ENCODE results near the gene PRDM2. TPM values are rescaled to one million over a fixed set of nuclear protein-coding genes. Genes with fewer than 3 reads are reported as not detected.
"Not testable (repeated sequence)": the region's sequence is repeated elsewhere in the genome, so short reads cannot be mapped to it uniquely, and the experiment has no call there.

PRDM2 gene
- total and polyA plus RNA-seq, 5 donors: 16.3 to 45.9 (median 38.4) TPM

GRCh38 chr1:13674377-13674776, 25.6 kb upstream of the PRDM2 start:
- DNase-seq (no peak), ATAC-seq (no peak)
- Histone ChIP-seq H3K27ac (ENCODE audit: low read length) (no peak overlapping the region), H3K4me1 (ENCODE audit: control insufficient read depth, insufficient read depth, low read length) (no peaks in the 10 kb centered on the region), H3K9me3 (ENCODE audit: control insufficient read depth, low read length) (no peaks in the 10 kb centered on the region), H3K4me3 (ENCODE audit: low read length) (no peak overlapping the region), H3K27me3 (ENCODE audit: control insufficient read depth, insufficient read depth) (no peaks in the 10 kb centered on the region)
- intact Hi-C loops (cut with DNase I): no loop called here
- WGBS: 65% methylated on average over 5 of the region's 5 CpGs

DNA sequence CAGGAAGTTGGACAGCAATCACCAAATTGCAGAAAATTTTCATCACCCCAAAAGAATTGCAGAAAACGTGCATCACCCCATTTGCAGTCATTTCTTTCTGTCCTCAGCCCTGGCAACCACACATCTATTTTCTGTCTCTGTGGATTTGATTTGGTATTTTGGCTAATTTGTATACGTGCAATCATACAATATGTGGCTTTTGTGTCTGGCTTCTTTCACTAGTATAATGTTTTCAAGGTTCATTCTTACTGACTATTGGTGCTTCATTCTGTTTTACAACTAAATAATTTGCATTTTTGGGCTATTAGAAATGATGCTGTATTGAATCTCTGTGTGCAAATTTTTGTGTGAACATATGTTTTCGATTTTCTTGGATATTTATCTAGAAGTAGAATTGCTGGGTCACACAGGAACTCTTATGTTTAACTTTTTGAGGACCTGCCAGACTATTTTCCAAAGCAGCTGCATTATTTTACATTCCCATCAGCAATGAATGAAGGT, 24.8 kb upstream of the PRDM2 start:
- 34% methylated on average over 3 of the region's 3 CpGs for WGBS
- Histone ChIP-seq H3K27ac (ENCODE audit: low read length) (no peak overlapping the region), H3K4me1 (ENCODE audit: control insufficient read depth, insufficient read depth, low read length) (no peaks in the 10 kb centered on the region), H3K9me3 (ENCODE audit: control insufficient read depth, low read length) (no peaks in the 10 kb centered on the region), H3K4me3 (ENCODE audit: low read length) (no peak overlapping the region), H3K27me3 (ENCODE audit: control insufficient read depth, insufficient read depth) (no peaks in the 10 kb centered on the region)
- no peak for ATAC-seq
- intact Hi-C loops (cut with DNase I): no loop called here
- no peak for DNase-seq

DNA sequence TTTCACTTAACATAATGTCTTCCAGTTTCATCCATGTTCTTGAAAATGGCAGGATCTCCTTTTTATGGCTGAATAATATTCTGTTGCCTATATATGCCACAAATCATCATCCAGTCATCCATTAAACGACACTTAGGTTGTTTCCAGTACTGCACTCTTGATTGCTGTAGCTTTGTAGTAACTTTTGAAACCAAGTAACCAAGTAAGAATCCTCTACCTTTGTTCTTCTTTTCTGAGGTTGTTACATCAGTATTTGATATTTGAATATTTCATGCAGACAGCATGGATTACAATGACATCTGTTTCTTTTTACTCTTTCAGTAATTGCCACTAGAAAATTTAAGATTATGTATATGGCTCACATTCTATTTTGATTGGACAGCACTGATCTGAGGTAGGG, 22.1 kb upstream of the PRDM2 start:
- Histone ChIP-seq H3K27ac (ENCODE audit: low read length) (no peak overlapping the region), H3K27me3 (ENCODE audit: control insufficient read depth, insufficient read depth) (no peaks in the 10 kb centered on the region), H3K4me3 (ENCODE audit: low read length) (no peak overlapping the region), H3K9me3 (ENCODE audit: control insufficient read depth, low read length) (no peaks in the 10 kb centered on the region), H3K4me1 (ENCODE audit: control insufficient read depth, insufficient read depth, low read length) (no peaks in the 10 kb centered on the region)
- DNase-seq: no peak
- intact Hi-C loops (cut with DNase I): no loop called here
- WGBS: 64% methylated on average over 1 of the region's 1 CpG
- no peak for ATAC-seq

DNA sequence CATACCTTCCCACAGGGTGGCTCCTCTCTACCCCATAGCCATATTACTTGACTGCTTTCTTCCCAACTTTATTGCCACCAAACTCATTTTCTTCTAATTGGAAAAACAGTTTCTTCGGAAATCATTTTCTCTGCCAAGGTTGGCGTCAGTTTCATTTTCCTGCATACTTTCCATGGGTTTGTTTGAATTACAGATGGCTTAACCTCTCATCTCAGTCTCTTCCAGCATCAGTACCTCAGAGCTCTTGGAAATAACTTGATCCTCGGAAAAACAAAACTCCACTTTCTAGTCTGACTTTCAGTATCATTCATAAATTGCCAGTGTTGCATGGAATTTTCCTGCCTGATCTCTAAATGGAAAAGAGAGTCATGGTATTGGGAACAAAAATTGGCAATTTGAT, 20.3 kb upstream of the PRDM2 start:
- H3K27me3 ChIP-seq (ENCODE audit: control insufficient read depth, insufficient read depth): no peaks in the 10 kb centered on the region
- DNase-seq: no peak
- H3K4me1 ChIP-seq (ENCODE audit: control insufficient read depth, insufficient read depth, low read length): no peaks in the 10 kb centered on the region
- H3K27ac ChIP-seq (ENCODE audit: low read length): no peak overlapping the region
- no peaks in the 10 kb centered on the region for H3K9me3 ChIP-seq (ENCODE audit: control insufficient read depth, low read length)
- WGBS: 82% methylated on average over 3 of the region's 3 CpGs
- intact Hi-C loops (cut with DNase I): no loop called here
- no peak overlapping the region for H3K4me3 ChIP-seq (ENCODE audit: low read length)
- no peak for ATAC-seq

DNA sequence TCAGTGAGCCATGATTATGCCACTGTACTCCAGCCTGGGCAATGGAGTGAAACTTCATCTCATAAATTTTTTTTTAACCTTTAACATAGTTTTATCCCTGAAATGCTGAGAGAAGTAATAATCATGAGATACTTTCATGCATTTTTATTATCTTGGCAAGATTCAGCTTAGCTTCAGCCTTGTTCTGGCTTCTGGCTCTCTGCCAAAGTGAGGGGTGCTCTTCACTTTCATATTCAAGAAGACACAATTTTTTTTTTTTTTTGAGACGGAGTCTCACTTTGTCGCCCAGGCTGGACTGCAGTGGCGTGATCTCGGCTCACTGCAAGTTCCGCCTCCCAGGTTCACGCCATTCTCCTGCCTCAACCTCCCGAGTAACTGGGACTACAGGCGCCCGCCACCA, 19.4 kb upstream of the PRDM2 start:
- H3K4me1 ChIP-seq (ENCODE audit: control insufficient read depth, insufficient read depth, low read length); H3K9me3 ChIP-seq (ENCODE audit: control insufficient read depth, low read length); H3K4me3 ChIP-seq (ENCODE audit: low read length); ATAC-seq; H3K27me3 ChIP-seq (ENCODE audit: control insufficient read depth, insufficient read depth); intact Hi-C loops (cut with DNase I); DNase-seq; H3K27ac ChIP-seq (ENCODE audit: low read length): not testable (repeated sequence)
- 83% methylated on average over 9 of the region's 9 CpGs for WGBS

- no peaks in the 10 kb centered on the region for H3K9me3 ChIP-seq (ENCODE audit: control insufficient read depth, low read length)
- H3K27me3 ChIP-seq (ENCODE audit: control insufficient read depth, insufficient read depth): no peaks in the 10 kb centered on the region
- DNase-seq (no peak), ATAC-seq (no peak)
- H3K4me1 ChIP-seq (ENCODE audit: control insufficient read depth, insufficient read depth, low read length): no peaks in the 10 kb centered on the region
- 66% methylated on average over 1 of the region's 1 CpG for WGBS
- H3K4me3 ChIP-seq (ENCODE audit: low read length): no peak overlapping the region
- intact Hi-C loops (cut with DNase I): no loop called here
- no peak overlapping the region for H3K27ac ChIP-seq (ENCODE audit: low read length)
These were observed 18.1 kb upstream of the PRDM2 start for GRCh38 chr1:13681921-13682320.

GRCh38 chr1:13682444-13682843, 17.5 kb upstream of the PRDM2 start:
- no peaks in the 10 kb centered on the region for H3K27me3 ChIP-seq (ENCODE audit: control insufficient read depth, insufficient read depth)

GRCh38 chr1:13683206-13683605, 16.8 kb upstream of the PRDM2 start:
- no peak overlapping the region for H3K4me3 ChIP-seq (ENCODE audit: low read length)
- H3K27ac ChIP-seq (ENCODE audit: low read length): no peak overlapping the region
- H3K9me3 ChIP-seq (ENCODE audit: control insufficient read depth, low read length): no peaks in the 10 kb centered on the region
- ATAC-seq (no peak), DNase-seq (no peak)
- intact Hi-C loops (cut with DNase I): no loop called here
- H3K4me1 ChIP-seq (ENCODE audit: control insufficient read depth, insufficient read depth, low read length): no peaks in the 10 kb centered on the region
- H3K27me3 ChIP-seq (ENCODE audit: control insufficient read depth, insufficient read depth): no peaks in the 10 kb centered on the region
- 88% methylated on average over 7 of the region's 7 CpGs for WGBS

More at GRCh38 chr1:13682444-13682843, 17.5 kb upstream of the PRDM2 start:
- intact Hi-C loops (cut with DNase I): no loop called here
- no peak overlapping the region for H3K4me3 ChIP-seq (ENCODE audit: low read length)
- no peaks in the 10 kb centered on the region for H3K4me1 ChIP-seq (ENCODE audit: control insufficient read depth, insufficient read depth, low read length)
- 80% methylated on average over 3 of the region's 3 CpGs for WGBS
- no peak overlapping the region for H3K27ac ChIP-seq (ENCODE audit: low read length)
- DNase-seq (no peak), ATAC-seq (no peak)
- H3K9me3 ChIP-seq (ENCODE audit: control insufficient read depth, low read length): no peaks in the 10 kb centered on the region

DNA sequence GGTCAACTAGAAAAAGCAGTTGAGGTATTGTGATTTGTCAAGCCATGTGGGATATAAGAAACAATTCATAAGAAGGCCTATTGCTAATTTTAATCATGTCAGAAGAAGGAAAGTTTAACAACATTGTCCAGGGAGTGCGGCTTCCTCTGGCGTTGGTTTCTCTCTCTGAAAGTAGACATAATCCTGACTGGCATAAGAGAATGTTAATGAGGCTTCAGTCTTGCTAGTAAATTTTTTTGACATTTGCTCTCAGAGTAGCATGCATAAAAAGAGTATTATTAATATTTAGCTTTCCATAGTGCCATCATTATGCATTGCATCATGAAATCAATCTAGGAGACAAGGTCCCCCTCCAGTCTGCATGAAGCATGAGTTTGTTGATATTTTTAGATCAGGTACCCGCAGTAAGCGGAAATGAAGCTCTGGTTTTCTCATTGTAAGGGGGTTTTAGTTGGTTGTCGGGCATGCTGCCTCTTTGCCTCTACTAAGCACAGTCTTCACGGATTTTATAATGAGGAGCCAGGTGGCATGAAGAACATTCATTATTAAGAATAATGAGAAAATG, 12.8 kb upstream of the PRDM2 start:
- WGBS: 76% methylated on average over 6 of the region's 6 CpGs
- no peak for DNase-seq
- no peak overlapping the region for H3K27ac ChIP-seq (ENCODE audit: low read length)
- H3K9me3 ChIP-seq (ENCODE audit: control insufficient read depth, low read length): no peaks in the 10 kb centered on the region
- intact Hi-C loops (cut with DNase I): no loop called here
- ATAC-seq: no peak
- H3K4me1 ChIP-seq (ENCODE audit: control insufficient read depth, insufficient read depth, low read length): no peaks in the 10 kb centered on the region
- no peaks in the 10 kb centered on the region for H3K27me3 ChIP-seq (ENCODE audit: control insufficient read depth, insufficient read depth)
- H3K4me3 ChIP-seq (ENCODE audit: low read length): no peak overlapping the region

DNA sequence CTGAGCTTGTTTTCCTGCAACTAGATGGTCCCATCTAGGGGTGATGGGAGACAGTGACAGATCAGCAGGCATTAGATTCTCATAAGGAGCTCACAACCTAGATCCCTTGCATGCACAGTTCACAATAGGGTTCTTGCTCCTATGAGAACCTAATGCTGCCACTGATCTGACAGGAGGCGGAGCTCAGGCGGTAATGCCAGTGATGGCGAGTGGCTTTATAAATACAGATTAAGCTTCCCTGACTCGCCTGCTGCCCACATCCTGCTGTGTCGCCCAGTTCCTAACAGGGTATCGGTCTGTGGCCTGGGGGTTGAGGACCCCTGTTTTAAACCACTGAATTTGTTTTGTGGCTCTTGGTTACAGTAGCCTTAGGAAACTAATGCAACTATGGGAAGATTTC, 6.9 kb upstream of the PRDM2 start:
- H3K4me1 ChIP-seq (ENCODE audit: control insufficient read depth, insufficient read depth, low read length); H3K27ac ChIP-seq (ENCODE audit: low read length); H3K4me3 ChIP-seq (ENCODE audit: low read length); ATAC-seq; H3K27me3 ChIP-seq (ENCODE audit: control insufficient read depth, insufficient read depth); intact Hi-C loops (cut with DNase I); DNase-seq; H3K9me3 ChIP-seq (ENCODE audit: control insufficient read depth, low read length): not testable (repeated sequence)
- WGBS: 59% methylated on average over 6 of the region's 6 CpGs

DNA sequence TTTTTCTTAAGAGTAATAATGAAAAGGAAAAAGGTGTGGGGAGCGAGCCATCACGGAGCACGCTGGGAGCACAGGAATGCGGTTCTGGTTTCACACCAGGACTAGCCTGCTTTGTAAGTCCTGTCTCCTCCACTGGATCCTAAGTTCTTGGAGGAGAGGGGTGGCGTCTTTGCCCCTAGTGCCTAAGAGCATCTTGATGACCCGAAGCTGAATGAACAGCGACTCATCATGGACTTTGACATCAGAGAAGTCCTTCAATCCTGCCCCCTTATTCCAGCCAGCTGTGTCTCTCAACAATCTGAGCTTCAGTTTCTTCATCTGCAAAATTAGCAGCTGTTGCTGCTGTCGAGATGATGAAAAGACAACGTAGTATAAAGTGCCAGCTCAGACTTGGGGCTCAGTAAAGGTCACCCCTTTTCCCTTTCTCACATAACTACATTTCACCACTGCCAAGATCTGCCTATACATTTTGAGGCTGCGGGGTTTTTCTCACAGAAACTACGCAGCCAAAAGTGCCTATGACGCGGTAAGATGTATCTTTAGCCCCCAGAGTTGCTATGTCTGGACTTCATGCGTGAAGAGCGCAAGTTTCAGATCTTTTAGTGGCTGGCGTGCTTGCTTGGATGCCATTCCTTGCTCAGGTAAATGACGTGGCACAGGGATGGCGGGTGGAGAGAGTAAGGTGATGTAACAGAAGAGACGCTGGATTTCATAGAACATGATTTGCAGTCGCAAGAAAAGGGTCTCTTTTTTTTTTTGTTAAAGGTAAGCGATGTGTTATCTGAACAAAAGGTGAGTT, 4.9 kb upstream of the PRDM2 start:
- Histone ChIP-seq H3K27me3 (ENCODE audit: control insufficient read depth, insufficient read depth) (no peaks in the 10 kb centered on the region), H3K27ac (ENCODE audit: low read length) (no peak overlapping the region), H3K4me1 (ENCODE audit: control insufficient read depth, insufficient read depth, low read length) (no peaks in the 10 kb centered on the region), H3K4me3 (ENCODE audit: low read length) (no peak overlapping the region), H3K9me3 (ENCODE audit: control insufficient read depth, low read length) (no peaks in the 10 kb centered on the region)
- intact Hi-C loops (cut with DNase I): no loop called here
- whole genome bisulfite sequencing: 82% methylated on average over 21 of the region's 21 CpGs
- ATAC-seq: no peak
- DNase-seq: no peak
